DMS153 treated with DMSO at 0.1 percent for 48 hours (cell line): ENCODE results near the gene TEX47.

Experiments used
- DNase-seq: peaks from one replicate; lab custom pipeline; 2025; ENCODE audit not compliant: unreplicated experiment; lab: John Stamatoyannopoulos, UW

The TEX47 gene

DNA sequence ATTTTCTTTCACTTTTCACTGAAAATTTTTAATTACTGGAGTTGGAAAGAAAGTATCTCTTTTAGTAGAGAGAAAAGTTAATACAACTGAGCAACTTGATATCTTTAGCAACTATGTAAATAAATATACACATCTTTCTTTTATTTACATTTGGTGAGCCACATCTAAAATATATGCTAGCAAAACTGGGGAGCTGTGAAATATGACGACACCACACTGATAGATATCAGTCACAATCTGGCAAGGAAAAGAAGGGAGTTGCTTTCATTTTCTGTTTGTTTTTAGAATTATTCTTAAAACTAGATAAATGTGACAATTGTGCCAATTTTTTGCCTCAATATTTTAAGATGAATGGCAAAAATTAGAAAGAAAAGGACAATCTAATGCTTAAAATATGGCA is 38.7 kb downstream of the TEX47 start:
- DNase-seq, result no peak

DNA sequence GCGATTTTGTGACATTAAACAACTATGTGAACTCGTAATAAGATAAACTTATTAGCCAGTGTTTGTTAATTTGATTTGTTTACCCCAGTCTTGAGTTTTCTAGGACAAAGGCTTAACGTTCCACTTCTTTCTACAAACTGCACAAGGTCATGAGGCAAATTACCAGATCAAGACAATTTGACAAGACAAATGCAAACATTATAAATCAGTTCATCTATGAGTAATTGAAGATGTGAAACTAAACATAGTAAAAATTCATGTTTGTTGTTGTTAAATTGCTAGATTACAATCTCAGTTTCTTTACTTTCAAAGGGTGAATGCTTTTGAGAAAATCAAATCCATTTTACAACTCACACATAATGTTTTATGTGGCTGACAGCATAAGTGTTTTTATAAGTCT is 49.4 kb downstream of the TEX47 start:
- no peak for DNase-seq
